ENCODE results near the gene OSM. TPM values are rescaled to one million over a fixed set of nuclear protein-coding genes. Genes with fewer than 3 reads are reported as not detected.

OSM gene
- polyA plus RNA-seq, 1 donor from 2014 or later: 0.79 TPM

- Mint-ChIP-seq H3K27me3 (peaks cover 1% of the 10 kb centered on the region), H3K27ac (no peak overlapping the region), H3K4me3 (no peak overlapping the region), H3K4me1 (peaks cover 7 to 11% (median 11%) of the 10 kb centered on the region in 3 donors), H3K36me3 (no peaks in the 10 kb centered on the region), H3K9me3 (no peaks in the 10 kb centered on the region)
Measured at GRCh38 chr22:30284666-30285065, 18.0 kb upstream of the OSM start.

GRCh38 chr22:30284172-30284571 is 17.5 kb upstream of the OSM start:
- peaks cover 2% of the 10 kb centered on the region for H3K27me3 Mint-ChIP-seq
- H3K4me3 Mint-ChIP-seq: no peak overlapping the region
- no peak overlapping the region for H3K27ac Mint-ChIP-seq
- no peaks in the 10 kb centered on the region for H3K9me3 Mint-ChIP-seq
- no peaks in the 10 kb centered on the region for H3K36me3 Mint-ChIP-seq
- H3K4me1 Mint-ChIP-seq: peaks cover 7 to 11% (median 10%) of the 10 kb centered on the region in 3 donors

- Mint-ChIP-seq H3K9me3 (no peaks in the 10 kb centered on the region), H3K27me3 (peaks cover 10% of the 10 kb centered on the region), H3K36me3 (no peaks in the 10 kb centered on the region), H3K27ac (no peak overlapping the region), H3K4me1 (peaks cover 6 to 9% (median 9%) of the 10 kb centered on the region in 3 donors), H3K4me3 (no peak overlapping the region)
Measured at GRCh38 chr22:30283342-30283741, 16.7 kb upstream of the OSM start.

GRCh38 chr22:30282616-30283046 is 16.0 kb upstream of the OSM start:
- Mint-ChIP-seq H3K27me3 (peaks cover 13% of the 10 kb centered on the region), H3K4me1 (peaks cover 1 to 3% (median 2%) of the 10 kb centered on the region in 3 donors), H3K9me3 (no peaks in the 10 kb centered on the region), H3K4me3 (no peak overlapping the region), H3K27ac (no peak overlapping the region), H3K36me3 (no peaks in the 10 kb centered on the region)

- no peak overlapping the region for H3K4me3 Mint-ChIP-seq
- H3K27me3 Mint-ChIP-seq: peaks cover 22% of the 10 kb centered on the region
- H3K9me3 Mint-ChIP-seq: no peaks in the 10 kb centered on the region
- H3K36me3 Mint-ChIP-seq: no peaks in the 10 kb centered on the region
- H3K4me1 Mint-ChIP-seq: peaks cover 2 to 8% (median 8%) of the 10 kb centered on the region in 3 donors
- H3K27ac Mint-ChIP-seq: no peak overlapping the region
Measured at GRCh38 chr22:30280505-30280904, 13.9 kb upstream of the OSM start.

- Mint-ChIP-seq H3K9me3 (no peaks in the 10 kb centered on the region), H3K27ac (peak overlapping the region in 1 of 3 donors; percentile 39), H3K4me3 (no peak overlapping the region), H3K27me3 (peaks cover 22% of the 10 kb centered on the region), H3K36me3 (no peaks in the 10 kb centered on the region), H3K4me1 (peaks cover 2 to 9% (median 8%) of the 10 kb centered on the region in 3 donors)
Measured at GRCh38 chr22:30279932-30280331, 13.3 kb upstream of the OSM start.

GRCh38 chr22:30279046-30279788 is 12.6 kb upstream of the OSM start:
- Mint-ChIP-seq H3K4me1 (peaks cover 2 to 9% (median 8%) of the 10 kb centered on the region in 3 donors), H3K4me3 (peak overlapping the region in 1 of 4 donors; percentile 10), H3K36me3 (no peaks in the 10 kb centered on the region), H3K27me3 (peaks cover 22% of the 10 kb centered on the region), H3K9me3 (no peaks in the 10 kb centered on the region), H3K27ac (peak overlapping the region in 1 of 3 donors; percentile 39)

GRCh38 chr22:30277547-30278344 is 11.1 kb upstream of the OSM start:
- Mint-ChIP-seq H3K36me3 (no peaks in the 10 kb centered on the region), H3K27ac (no peak overlapping the region), H3K4me1 (peaks cover 4 to 9% (median 8%) of the 10 kb centered on the region in 3 donors), H3K9me3 (no peaks in the 10 kb centered on the region), H3K4me3 (no peak overlapping the region), H3K27me3 (peaks cover 22% of the 10 kb centered on the region)

GRCh38 chr22:30276039-30276438 is 9.4 kb upstream of the OSM start:
- Mint-ChIP-seq H3K27me3 (peaks cover 22% of the 10 kb centered on the region), H3K4me1 (peaks cover 4 to 12% (median 8%) of the 10 kb centered on the region in 3 donors), H3K4me3 (peak overlapping the region in 1 of 4 donors; percentile 72), H3K9me3 (no peaks in the 10 kb centered on the region), H3K36me3 (no peaks in the 10 kb centered on the region), H3K27ac (peak overlapping the region in 2 of 3 donors; percentile 33 to 58)

GRCh38 chr22:30275625-30276024 is 9.0 kb upstream of the OSM start:
- peaks cover 21% of the 10 kb centered on the region for H3K27me3 Mint-ChIP-seq
- no peaks in the 10 kb centered on the region for H3K9me3 Mint-ChIP-seq
- peaks cover 4 to 12% (median 8%) of the 10 kb centered on the region in 3 donors for H3K4me1 Mint-ChIP-seq
- peak overlapping the region in 2 of 3 donors; percentile 33 to 58 for H3K27ac Mint-ChIP-seq
- no peaks in the 10 kb centered on the region for H3K36me3 Mint-ChIP-seq
- H3K4me3 Mint-ChIP-seq: peak overlapping the region in 3 of 4 donors; percentile 17 to 72 (median 30)

- Mint-ChIP-seq H3K27ac (no peak overlapping the region), H3K27me3 (peaks cover 21% of the 10 kb centered on the region), H3K4me1 (peaks cover 4 to 12% (median 8%) of the 10 kb centered on the region in 3 donors), H3K4me3 (no peak overlapping the region), H3K36me3 (no peaks in the 10 kb centered on the region), H3K9me3 (no peaks in the 10 kb centered on the region)
Measured at GRCh38 chr22:30274437-30274812, 7.8 kb upstream of the OSM start.

GRCh38 chr22:30273711-30274436 is 7.2 kb upstream of the OSM start:
- Mint-ChIP-seq H3K36me3 (no peaks in the 10 kb centered on the region), H3K4me1 (peaks cover 4 to 12% (median 8%) of the 10 kb centered on the region in 3 donors), H3K27me3 (peaks cover 17% of the 10 kb centered on the region), H3K4me3 (no peak overlapping the region), H3K9me3 (no peaks in the 10 kb centered on the region), H3K27ac (no peak overlapping the region)

- peaks cover 6 to 16% (median 8%) of the 10 kb centered on the region in 3 donors for H3K4me1 Mint-ChIP-seq
- H3K27ac Mint-ChIP-seq: peak overlapping the region in 2 of 3 donors; percentile 27 to 37
- peaks cover 9% of the 10 kb centered on the region for H3K27me3 Mint-ChIP-seq
- no peaks in the 10 kb centered on the region for H3K36me3 Mint-ChIP-seq
- H3K9me3 Mint-ChIP-seq: no peaks in the 10 kb centered on the region
- H3K4me3 Mint-ChIP-seq: peak overlapping the region in 2 of 4 donors; percentile 42 to 60
Measured at GRCh38 chr22:30272781-30273601, 6.3 kb upstream of the OSM start.

- H3K27me3 Mint-ChIP-seq: peaks cover 3% of the 10 kb centered on the region
- no peaks in the 10 kb centered on the region for H3K9me3 Mint-ChIP-seq
- peak overlapping the region in 1 of 3 donors; percentile 38 for H3K27ac Mint-ChIP-seq
- H3K4me3 Mint-ChIP-seq: peak overlapping the region in 1 of 4 donors; percentile 55
- no peaks in the 10 kb centered on the region for H3K36me3 Mint-ChIP-seq
- H3K4me1 Mint-ChIP-seq: peaks cover 2 to 9% (median 9%) of the 10 kb centered on the region in 3 donors
Measured at GRCh38 chr22:30270832-30271231, 4.2 kb upstream of the OSM start.

All from IgD-negative memory B cell (primary cell).